GM12891 (cell line): ENCODE data around the gene HOMER1.

ENCODE experiments used
- POLR2A ChIP-seq: IDR thresholded peaks from 2 replicates; pipeline ENCODE4 v1.6.1; 2011; ENCODE audit warnings: low read depth, low read length, control low read depth
- POLR2AphosphoS5 ChIP-seq: IDR thresholded peaks from 2 replicates; pipeline ENCODE4 v1.6.1; 2011; ENCODE audit warnings: low read depth, low read length, control low read depth
- POU2F2 ChIP-seq: IDR thresholded peaks from 2 replicates; pipeline ENCODE4 v1.6.1; 2011; ENCODE audit warnings: low read depth, mild to moderate bottlenecking, control low read depth, low read length, moderate library complexity
- SPI1 ChIP-seq: IDR thresholded peaks from 2 replicates; pipeline ENCODE4 v1.6.1; 2011; ENCODE audit warnings: low read depth, low read length, control low read depth

DNA sequence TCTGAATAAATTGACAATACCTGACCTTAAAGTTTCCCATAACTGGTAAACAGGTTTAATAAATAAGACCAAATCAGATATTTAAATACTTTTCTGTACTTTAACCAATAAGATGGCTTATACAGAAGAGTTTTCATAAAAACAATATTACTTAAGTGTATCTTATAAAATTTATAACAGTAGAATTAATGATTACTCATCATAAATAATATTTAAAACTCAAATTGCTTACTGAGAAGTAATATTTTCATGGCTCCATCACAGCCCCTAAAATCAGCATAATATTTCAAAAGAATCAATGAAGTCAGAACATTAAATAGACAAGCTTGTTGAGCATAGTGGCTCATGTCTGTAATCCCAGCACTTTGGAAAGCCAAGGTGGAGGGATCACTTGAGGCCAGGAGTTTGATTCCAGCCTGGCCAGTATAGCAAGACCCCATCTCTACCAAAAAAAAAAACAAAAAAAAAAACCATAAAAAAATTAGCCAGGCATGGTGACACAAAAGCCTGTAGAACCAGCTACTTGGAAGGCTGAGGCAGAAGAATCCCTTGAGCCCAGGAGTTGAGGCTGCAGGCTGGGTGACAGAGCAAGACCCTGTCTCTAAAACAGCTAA is 23.5 kb downstream of the HOMER1 start:
- no peak for TF ChIP-seq POLR2AphosphoS5
- no peak for TF ChIP-seq POLR2A
- TF ChIP-seq POU2F2, result no peak
- TF ChIP-seq SPI1, result no peak
